Endothelial cell of umbilical vein (primary cell): ENCODE data around the gene TYK2. TPM values are rescaled to one million over a fixed set of nuclear protein-coding genes. Genes with fewer than 3 reads are reported as not detected.

Source experiments
- BruUV-seq: library from RNA; stranded (reverse); fragments of 400-500 nt; replicated peaks from 2 replicates; lab custom pipeline; 2021; lab: Mats Ljungman, UMichigan
- CTCF ChIA-PET: fragments of 300-600, 350-600 bp; sonication (Branson Sonifier 250); formaldehyde crosslinking; loops from one replicate; lab custom pipeline; 2021; ENCODE audit warnings: antibody characterized with exemption, inconsistent platforms; lab: Charles Lee
- POLR2A ChIA-PET: fragments of 300-600, 350-600 bp; sonication (Branson Sonifier 250); formaldehyde crosslinking; loops from one replicate; lab custom pipeline; 2021; ENCODE audit warnings: antibody characterized with exemption, inconsistent platforms; lab: Charles Lee
- DNase-seq: peaks from one replicate; pipeline ENCODE4 v3.0.0-alpha.2; 2011; ENCODE audit warnings: low read depth, low spot score
- FAIRE-seq: peaks from 2 replicates; lab custom pipeline; 2011; peaks lifted over from hg19 to GRCh38; lab: Jason Lieb, UNC
- H2AFZ ChIP-seq: 2 replicates; pipeline ENCODE4 v1.6.0; 2012; ENCODE audit warnings: low read depth, low read length, control low read depth, inconsistent platforms
- H3K27ac ChIP-seq: 2 replicates; pipeline ENCODE4 v1.5.1; 2011; ENCODE audit warnings: low read depth, mild to moderate bottlenecking, control low read depth, low read length, moderate library complexity; ENCODE audit not compliant: insufficient read depth
- H3K27me3 ChIP-seq, 2 experiments: 2 replicates each; pipeline versions ENCODE4 v1.6.0 to v1.6.1; 2011; ENCODE audit warnings: low read length in 2 of 2, mixed read lengths in 1 of 2; ENCODE audit not compliant: control insufficient read depth in 2 of 2, insufficient read depth in 2 of 2
- H3K36me3 ChIP-seq, 2 experiments: 2 replicates in 1 of 2; 3 replicates in 1 of 2; pipeline ENCODE4 v1.5.1; 2011; ENCODE audit warnings: low read length in 2 of 2, mild to moderate bottlenecking in 1 of 2, moderate library complexity in 1 of 2; ENCODE audit not compliant: control insufficient read depth in 2 of 2, insufficient read depth in 2 of 2; ENCODE audit errors: extremely low read depth in 1 of 2
- H3K4me1 ChIP-seq: 3 replicates; pipeline ENCODE4 v1.5.1; 2011; ENCODE audit warnings: mild to moderate bottlenecking, low read length; ENCODE audit not compliant: control insufficient read depth, insufficient read depth; ENCODE audit errors: extremely low read depth
- H3K4me2 ChIP-seq: 2 replicates; pipeline ENCODE4 v1.6.1; 2011; ENCODE audit warnings: low read length, control low read depth, mixed read lengths; ENCODE audit not compliant: insufficient read depth
- H3K4me3 ChIP-seq, 3 experiments: fragments of 200-600 bp in 1 of 3; sonication (generic), shearing (Covaris generic) in 1 of 3; replicated peaks in 1 of 3; 2 replicates each; pipeline ENCODE4 v1.5.1; 2011 to 2016; ENCODE audit warnings: control low read depth in 3 of 3, low read length in 3 of 3, mild to moderate bottlenecking in 2 of 3, inconsistent platforms in 1 of 3, low read depth in 1 of 3, moderate library complexity in 1 of 3; ENCODE audit not compliant: insufficient read depth in 1 of 3
- H3K79me2 ChIP-seq: 2 replicates; pipeline ENCODE4 v1.6.0; 2012; ENCODE audit warnings: low read length, inconsistent platforms; ENCODE audit not compliant: control insufficient read depth, insufficient read depth
- H3K9ac ChIP-seq: replicated peaks from 2 replicates; pipeline ENCODE3; 2011; ENCODE audit warnings: low read length, control low read depth; ENCODE audit not compliant: insufficient read depth; ENCODE audit errors: extremely low read depth
- H3K9me1 ChIP-seq: replicated peaks from 3 replicates; pipeline ENCODE4 v1.6.0; 2011; ENCODE audit warnings: mild to moderate bottlenecking, low read length; ENCODE audit not compliant: control insufficient read depth, insufficient read depth; ENCODE audit errors: extremely low read depth
- H3K9me3 ChIP-seq: replicated peaks from 2 replicates; pipeline ENCODE4 v1.5.1; 2012; ENCODE audit warnings: low read length, inconsistent platforms; ENCODE audit not compliant: control insufficient read depth, insufficient read depth
- H4K20me1 ChIP-seq: replicated peaks from 2 replicates; pipeline ENCODE3; 2011; ENCODE audit warnings: mild to moderate bottlenecking, low read length; ENCODE audit not compliant: control insufficient read depth, insufficient read depth; ENCODE audit errors: extremely low read depth
- FOS ChIP-seq: IDR thresholded peaks from 2 replicates; pipeline ENCODE4 v1.6.1; 2011; ENCODE audit warnings: mild to moderate bottlenecking, low read length, moderate library complexity, borderline replicate concordance; ENCODE audit not compliant: insufficient read depth
- GATA2 ChIP-seq: IDR thresholded peaks from 2 replicates; pipeline ENCODE4 v1.7.0; 2011; ENCODE audit warnings: low read depth, mild to moderate bottlenecking, moderate library complexity, mixed read lengths, low read length; ENCODE audit not compliant: insufficient read length, insufficient read depth
- JUN ChIP-seq: IDR thresholded peaks from 2 replicates; pipeline ENCODE4 v1.6.1; 2011; ENCODE audit warnings: borderline replicate concordance, low read depth; ENCODE audit not compliant: insufficient read length, insufficient read depth
- MAX ChIP-seq: IDR thresholded peaks from 2 replicates; pipeline ENCODE4 v1.6.1; 2011; ENCODE audit not compliant: insufficient read depth, insufficient read length
- POLR2A ChIP-seq: IDR thresholded peaks from 2 replicates; pipeline ENCODE4 v1.6.1; 2012; ENCODE audit warnings: low read depth, mild to moderate bottlenecking, control low read depth, low read length
- dilution Hi-C: fragments of 300-500 bp; cut with MboI; formaldehyde crosslinking; loops from one replicate; pipeline ENCODE4 v1.15.0; 2019; ENCODE audit warnings: low sequenced_read_pairs; ENCODE audit not compliant: extremely low pct_ligation_motif_present
- intact Hi-C: fragments of 100-400 bp; cut with micrococcal nuclease; formaldehyde crosslinking; loops from one replicate; pipeline ENCODE4 v1.10.0; 2022
- polyA plus RNA-seq, 4 experiments: library from polyadenylated mRNA; depleted of rRNA in 3 of 4; stranded (reverse) in 3 of 4; unstranded in 1 of 4; fragments of >200 nt; gene quantifications; 2 replicates each; pipeline versions ENCODE4 v1.2.1 to v1.2.3, GENCODE V29; 2011 to 2012; ENCODE audit warnings: missing spikeins in 1 of 4
- total RNA-seq: library from RNA; stranded (reverse); gene quantifications from 2 replicates; pipeline ENCODE4 v1.2.3, GENCODE V29; 2021
- TF ChIP-seq, protein P1 (sequence below), 2 donors: IDR thresholded peaks; 1 replicate in 1 of 2; 2 replicates in 1 of 2; pipeline ENCODE4 v1.5.1; 2011; ENCODE audit warnings: low read length in 2 of 2, mild to moderate bottlenecking in 2 of 2, moderate library complexity in 2 of 2, control low read depth in 1 of 2, inconsistent platforms in 1 of 2, low read depth in 1 of 2; ENCODE audit not compliant: insufficient read depth in 1 of 2; ENCODE audit errors: extremely low read depth in 1 of 2

Gene TYK2
- total and polyA plus RNA-seq, 2 donors (not counting 3 experiments of a cell fraction or from before 2014, with no cell fraction given) = 92.9 to 138 TPM

- H3K79me2 ChIP-seq = no peaks in the 10 kb centered on the region
- intact Hi-C loops = loop anchor here (1.0 to 5.0 kb wide), 2 partner anchors 13 to 151 kb away; partner anchors contain the start of genes CDC37, CDKN2D and KRI1
- peak overlapping the region; percentile 13 for H3K9ac ChIP-seq
- peak overlapping the region; percentile 42 for H3K4me2 ChIP-seq
- DNase-seq (peak; percentile 73), FAIRE-seq (peak; percentile 74)
- H4K20me1 ChIP-seq = no peaks in the 10 kb centered on the region
- ChIA-PET POLR2A (no interaction called here), CTCF (interaction anchor here (0.6 to 7.5 kb wide), 17 partner anchors 10 to 310 kb away, joined by 3 to 108 read pairs (median 4); partner anchors contain the start of genes CDC37, ICAM1 and ICAM5)
- H3K27me3 ChIP-seq = peaks cover 34 to 38% of the 10 kb centered on the region in 2 experiments
- dilution Hi-C loops = no loop called here
- H3K27ac ChIP-seq = no peak overlapping the region
- peak overlapping the region; percentile 4 to 44 (median 25) for H3K4me3 ChIP-seq
- no TSS peak for BruUV-seq
- H2AFZ ChIP-seq = peak overlapping the region; percentile 82
- no peaks in the 10 kb centered on the region for H3K9me1 ChIP-seq
- H3K36me3 ChIP-seq = no peaks in the 10 kb centered on the region
- H3K4me1 ChIP-seq = peaks cover 14% of the 10 kb centered on the region
- no peaks in the 10 kb centered on the region for H3K9me3 ChIP-seq
- TF ChIP-seq GATA2 (no peak), FOS (peak; percentile 24), POLR2A (no peak), MAX (peak; percentile 22), JUN (peak; percentile 42)
- TF ChIP-seq, protein P1, sequence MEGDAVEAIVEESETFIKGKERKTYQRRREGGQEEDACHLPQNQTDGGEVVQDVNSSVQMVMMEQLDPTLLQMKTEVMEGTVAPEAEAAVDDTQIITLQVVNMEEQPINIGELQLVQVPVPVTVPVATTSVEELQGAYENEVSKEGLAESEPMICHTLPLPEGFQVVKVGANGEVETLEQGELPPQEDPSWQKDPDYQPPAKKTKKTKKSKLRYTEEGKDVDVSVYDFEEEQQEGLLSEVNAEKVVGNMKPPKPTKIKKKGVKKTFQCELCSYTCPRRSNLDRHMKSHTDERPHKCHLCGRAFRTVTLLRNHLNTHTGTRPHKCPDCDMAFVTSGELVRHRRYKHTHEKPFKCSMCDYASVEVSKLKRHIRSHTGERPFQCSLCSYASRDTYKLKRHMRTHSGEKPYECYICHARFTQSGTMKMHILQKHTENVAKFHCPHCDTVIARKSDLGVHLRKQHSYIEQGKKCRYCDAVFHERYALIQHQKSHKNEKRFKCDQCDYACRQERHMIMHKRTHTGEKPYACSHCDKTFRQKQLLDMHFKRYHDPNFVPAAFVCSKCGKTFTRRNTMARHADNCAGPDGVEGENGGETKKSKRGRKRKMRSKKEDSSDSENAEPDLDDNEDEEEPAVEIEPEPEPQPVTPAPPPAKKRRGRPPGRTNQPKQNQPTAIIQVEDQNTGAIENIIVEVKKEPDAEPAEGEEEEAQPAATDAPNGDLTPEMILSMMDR (IDR thresholded peaks at IDR 0.05; ENCODE audit: extremely low read depth in 1 of 2, insufficient read depth in 1 of 2, low read depth in 1 of 2, low read length in 2 of 2) = peak; percentile 89 to 90
Measured at GRCh38 chr19:10416380-10417257, 36.2 kb upstream of the TYK2 start.
